GM12878 (cell line): ENCODE measurements around the gene CDYL. TPM values are rescaled to one million over a fixed set of nuclear protein-coding genes. Genes with fewer than 3 reads are reported as not detected.

Experiments
- ATAC-seq: fragments of 200-7000 bp; cut with Tn5 transposase; 3 replicates; pipeline ENCODE4 v1.9.1; 2020; ENCODE audit warnings: mild to moderate bottlenecking, moderate library complexity
- BruUV-seq: library from RNA; stranded (reverse); fragments of 400-500 nt; replicated peaks from 2 replicates; lab custom pipeline; 2021; lab: Mats Ljungman, UMichigan
- CTCF ChIA-PET: fragments of 300-600 bp; sonication (Branson Sonifier 250); formaldehyde crosslinking; extraction: SDS; loops from one replicate; lab custom pipeline; 2021; ENCODE audit warnings: inconsistent platforms; lab: Yijun Ruan, JAX
- POLR2A ChIA-PET: fragments of 350-600 bp; formaldehyde crosslinking; extraction: SDS; loops from one replicate; lab custom pipeline; 2021; ENCODE audit warnings: inconsistent platforms; lab: Charles Lee
- RAD21 ChIA-PET: fragments of 300-600 bp; sonication (Branson Sonifier 250); formaldehyde crosslinking; loops from one replicate; lab custom pipeline; 2023; ENCODE audit warnings: antibody characterized with exemption; ENCODE audit not compliant: unreplicated experiment; lab: Charles Lee
- SMC1A ChIA-PET: fragments of 300-600 bp; sonication (Branson Sonifier 250); formaldehyde crosslinking; loops from one replicate; lab custom pipeline; 2023; ENCODE audit not compliant: unreplicated experiment, uncharacterized antibody; lab: Charles Lee
- DNase-seq: peaks from one replicate; pipeline ENCODE4 v3.0.0-alpha.2; 2011; ENCODE audit warnings: low read depth, low spot score
- FAIRE-seq: peaks from 3 replicates; lab custom pipeline; 2011; peaks lifted over from hg19 to GRCh38; lab: Jason Lieb, UNC
- H2AFZ ChIP-seq: 2 replicates; pipeline ENCODE4 v1.6.0; 2011; ENCODE audit warnings: low read depth, low read length, control low read depth; ENCODE audit not compliant: control insufficient read depth
- H3K27ac ChIP-seq: 2 replicates; pipeline ENCODE4 v1.5.1; 2011; ENCODE audit warnings: control low read depth; ENCODE audit not compliant: control insufficient read depth, insufficient read depth
- H3K27me3 ChIP-seq, 2 experiments: replicated peaks in 1 of 2; 2 replicates each; pipeline versions ENCODE4 v1.6.0 to v1.6.1; 2011; ENCODE audit warnings: low read length in 1 of 2; ENCODE audit not compliant: control insufficient read depth in 2 of 2, insufficient read depth in 2 of 2
- H3K36me3 ChIP-seq, 2 experiments: 2 replicates each; pipeline ENCODE4 v1.5.1; 2011; ENCODE audit warnings: low read length in 1 of 2; ENCODE audit not compliant: control insufficient read depth in 2 of 2, insufficient read depth in 2 of 2
- H3K4me1 ChIP-seq: 2 replicates; pipeline ENCODE4 v1.6.1; 2011; ENCODE audit warnings: mild to moderate bottlenecking, low read length, moderate library complexity, mixed read lengths; ENCODE audit not compliant: control insufficient read depth, insufficient read depth
- H3K4me2 ChIP-seq: 2 replicates; pipeline ENCODE4 v1.6.0; 2011; ENCODE audit warnings: control low read depth; ENCODE audit not compliant: control insufficient read depth, insufficient read depth
- H3K4me3 ChIP-seq: fragments of 200-600 bp; sonication (generic); 2 replicates; pipeline ENCODE4 v1.5.1; 2016
- H3K79me2 ChIP-seq: 2 replicates; pipeline ENCODE4 v1.6.0; 2011; ENCODE audit warnings: low read length; ENCODE audit not compliant: control insufficient read depth, insufficient read depth
- H3K9ac ChIP-seq: 2 replicates; pipeline ENCODE4 v1.8.0; 2011; ENCODE audit warnings: low read length, control low read depth, mixed read lengths; ENCODE audit not compliant: control insufficient read depth, insufficient read depth
- H3K9me3 ChIP-seq: replicated peaks from 3 replicates; pipeline ENCODE4 v1.5.1; 2011; ENCODE audit warnings: mild to moderate bottlenecking, low read length; ENCODE audit not compliant: control insufficient read depth, insufficient read depth
- H4K20me1 ChIP-seq: 2 replicates; pipeline ENCODE4 v1.6.0; 2011; ENCODE audit not compliant: control insufficient read depth, insufficient read depth
- CEBPZ ChIP-seq: fragments of 150-350 bp; IDR thresholded peaks from 2 replicates; pipeline ENCODE4 v1.6.1; 2016; ENCODE audit warnings: low read depth, low read length
- CHD1 ChIP-seq: IDR thresholded peaks from 2 replicates; pipeline ENCODE4 v1.6.1; 2012; ENCODE audit warnings: low read depth, low read length, improper control_type of control experiment
- EED ChIP-seq: sonication (generic); IDR thresholded peaks from 2 replicates; pipeline ENCODE4 v1.6.1; 2016; ENCODE audit warnings: antibody characterized with exemption, low read depth
- ESRRA ChIP-seq: IDR thresholded peaks from 2 replicates; pipeline ENCODE4 v1.6.1; 2012; ENCODE audit warnings: mild to moderate bottlenecking, low read length, improper control_type of control experiment
- RAD51 ChIP-seq: fragments of 450-650 bp; IDR thresholded peaks from 2 replicates; pipeline ENCODE4 v1.6.1; 2016; ENCODE audit warnings: moderate library complexity, mild to moderate bottlenecking, inconsistent platforms
- REST ChIP-seq: IDR thresholded peaks from 2 replicates; pipeline ENCODE4 v1.6.1; 2012; ENCODE audit warnings: mild to moderate bottlenecking, low read depth, low read length
- WGBS: methylation state at CpG from one replicate; pipeline ENCODE4 v1.1.6; 2016; ENCODE audit warnings: low lambda C conversion rate; ENCODE audit not compliant: insufficient replicate concordance, insufficient coverage; ENCODE audit errors: missing lambda C conversion rate; 5-methylcytosine and 5-hydroxymethylcytosine counted together
- in situ Hi-C: fragments of 300-500 bp; cut with MboI; formaldehyde crosslinking; loops from 9 replicates; pipeline ENCODE4 v1.14.3; 2018; ENCODE audit warnings: mixed read lengths
- intact Hi-C: fragments of 100-400 bp; cut with micrococcal nuclease; formaldehyde crosslinking; loops from one replicate; pipeline ENCODE4 v1.14.2; 2022; ENCODE audit not compliant: unreplicated experiment
- polyA plus RNA-seq, 11 experiments: library from polyadenylated mRNA; depleted of rRNA in 4 of 11; unstranded in 6 of 11; stranded (reverse) in 5 of 11; fragments of >200 nt; fragmentation: Nextera tagmentation in 4 of 11; fragmentation: Illumina TruSeq in 1 of 11; extraction: Ambion mirVana in 4 of 11; extraction: Trizol in 1 of 11; gene quantifications; 1 replicate in 1 of 11; 2 replicates in 10 of 11; pipeline versions ENCODE4 v1.2.1 to v1.2.3, GENCODE V29; 2011 to 2016; ENCODE audit warnings: inconsistent platforms in 2 of 11, missing spikeins in 2 of 11, low read depth in 1 of 11
- total RNA-seq, 4 experiments: library from RNA; depleted of rRNA in 3 of 4; stranded (reverse); fragments of >200 nt in 3 of 4; fragmentation: Illumina TruSeq in 1 of 4; extraction: Trizol in 1 of 4; gene quantifications; 2 replicates each; pipeline versions ENCODE4 v1.2.1 to v1.2.3, GENCODE V29; 2013 to 2021

CDYL gene
- total and polyA plus RNA-seq, 10 of the 15 experiments (the other 5 are each of a cell fraction or from before 2014, with no cell fraction given): 9.3 to 61.2 (median 28.5) TPM

GRCh38 chr6:4924661-4925271, 148.6 kb downstream of the CDYL start:
- Histone ChIP-seq H3K36me3 (no peaks in the 10 kb centered on the region; a peak in 2 of 4 replicates), H3K4me2 (no peak overlapping the region), H3K4me3 (no peak overlapping the region), H3K27ac (no peak overlapping the region), H3K9me3 (no peaks in the 10 kb centered on the region; the same call in 1 of the 3 replicates), H3K79me2 (peaks cover 10% of the 10 kb centered on the region), H2AFZ (no peak overlapping the region), H3K4me1 (no peaks in the 10 kb centered on the region), H3K9ac (no peak overlapping the region), H4K20me1 (peaks cover 2% of the 10 kb centered on the region; the same call in 1 of the 2 replicates), H3K27me3 (no peaks in the 10 kb centered on the region)
- ChIA-PET RAD21 (interaction anchor here (1.3 kb wide), 1 partner anchor 12 kb away, joined by 3 read pairs; no protein-coding TSS in a partner anchor), CTCF (interaction anchor here (1.0 kb wide), 1 partner anchor 69 kb away, joined by 3 read pairs; no protein-coding TSS in a partner anchor), SMC1A (interaction anchor here (1.0 to 2.1 kb wide), 3 partner anchors 19 to 138 kb away, joined by 3 to 4 read pairs (median 3); no protein-coding TSS in a partner anchor), POLR2A (no interaction called here)
- no peak for FAIRE-seq
- DNase-seq: no peak
- BruUV-seq: no TSS peak
- intact Hi-C loops (no loop called here), in situ Hi-C loops (no loop called here)
- WGBS: 98% methylated on average over 9 of the region's 9 CpGs
- no peak for ATAC-seq
- TF ChIP-seq EED (no peak), ESRRA (no peak), CHD1 (no peak), REST (no peak), RAD51 (no peak), CEBPZ (no peak)
